ENCODE results near the gene DDC. TPM values are rescaled to one million over a fixed set of nuclear protein-coding genes. Genes with fewer than 3 reads are reported as not detected.

DDC gene
- total RNA-seq, 1 experiment from 2014 or later = not detected

DNA sequence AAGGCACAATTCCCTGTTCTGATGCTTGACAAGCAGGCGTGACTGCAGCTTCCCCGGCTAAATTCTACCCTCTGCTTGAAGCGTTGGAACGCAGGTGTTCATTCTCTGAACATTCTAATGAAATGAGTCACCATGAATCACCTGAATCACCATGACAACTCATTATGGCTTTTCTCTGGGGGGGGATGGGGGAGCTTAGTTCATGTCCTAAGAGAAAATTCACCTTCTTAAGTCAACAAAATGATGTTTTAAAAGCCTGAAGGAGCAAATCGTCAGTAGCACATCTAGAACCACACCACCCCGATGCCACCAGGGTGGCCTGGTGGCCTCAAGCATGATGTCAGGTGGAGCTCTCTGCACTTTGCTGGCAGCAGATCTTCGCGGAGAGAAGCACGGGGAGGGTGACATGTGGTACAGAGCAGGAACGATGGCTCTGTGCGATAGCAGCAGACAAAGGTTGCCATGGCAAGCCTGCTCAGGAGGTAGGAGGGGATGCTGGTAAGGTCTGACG, 33.7 kb downstream of the DDC start (continued):
- TF ChIP-seq SP1 (IDR thresholded peaks at IDR 0.05; ENCODE audit: low read depth) (peak; percentile 58), ELF1 (IDR thresholded peaks at IDR 0.05; ENCODE audit: borderline replicate concordance, low read depth) (no peak), SRF (IDR thresholded peaks at IDR 0.05; ENCODE audit: low read depth) (0 out of 2 replicates have a peak, but pooled peaks have one; percentile 47)

DNA sequence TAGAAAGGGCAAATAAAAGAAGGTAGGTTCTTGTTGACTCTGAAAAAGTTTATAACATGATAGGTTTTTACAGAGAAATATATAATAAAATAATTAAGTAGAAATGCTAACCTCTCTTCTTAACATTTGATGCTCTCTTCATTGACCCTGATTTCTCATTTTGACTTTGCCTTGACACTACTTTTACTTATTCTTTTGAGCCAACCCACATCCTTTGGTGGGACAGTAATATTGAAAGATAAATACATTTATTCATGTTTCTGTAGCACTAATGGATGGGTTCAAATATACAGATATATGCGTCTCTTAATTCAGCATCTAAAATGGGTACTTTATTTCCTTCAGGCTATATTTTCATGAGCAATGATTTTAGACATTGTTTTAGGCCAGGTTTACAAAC, 34.4 kb downstream of the DDC start:
- no peaks in the 10 kb centered on the region for H3K9me3 ChIP-seq (ENCODE audit: control insufficient read depth in 1 of 2, insufficient read depth in 1 of 2, low read depth in 1 of 2, low read length in 2 of 2)
- peak overlapping the region; percentile 78 for H3K4me2 ChIP-seq (ENCODE audit: low read length)
- no peaks in the 10 kb centered on the region for H3K36me3 ChIP-seq (ENCODE audit: control insufficient read depth in 1 of 2, insufficient read depth in 2 of 2, low read length in 2 of 2)
- no peaks in the 10 kb centered on the region for H4K20me1 ChIP-seq (ENCODE audit: insufficient read depth)
- ChIA-PET POLR2A (no interaction called here), RAD21 (ENCODE audit: low non-redundant PET in 1 of 2, low total read pairs in 2 of 2, uncharacterized antibody in 2 of 2, unreplicated experiment in 2 of 2) (no interaction called here), CTCF (no interaction called here)
- no peaks in the 10 kb centered on the region for H3K9me2 ChIP-seq (ENCODE audit: insufficient read depth)
- H3K4me3 ChIP-seq (replicated peaks in 1 of 2; ENCODE audit: low read depth in 1 of 2, low read length in 2 of 2) = peak overlapping the region in 1 of 2 experiments; percentile 36; a peak in 1 of 4 replicates
- H3K79me2 ChIP-seq (ENCODE audit: insufficient read depth, low read length) = no peaks in the 10 kb centered on the region
- intact Hi-C loops (cut with micrococcal nuclease) = loop anchor here (5.0 kb wide), 1 partner anchor 83 kb away; no protein-coding TSS in a partner anchor
- H3K9ac ChIP-seq (ENCODE audit: low read length) = peak overlapping the region; percentile 41
- H3K4me1 ChIP-seq (ENCODE audit: control insufficient read depth in 1 of 2, insufficient read depth in 2 of 2, low read length in 2 of 2) = peaks cover 33 to 49% of the 10 kb centered on the region in 2 experiments
- no peak for TF ChIP-seq YY1 (IDR thresholded peaks at IDR 0.05; ENCODE audit: extremely low read depth, insufficient replicate concordance, low read depth, low read length)
- TF ChIP-seq, protein P1, sequence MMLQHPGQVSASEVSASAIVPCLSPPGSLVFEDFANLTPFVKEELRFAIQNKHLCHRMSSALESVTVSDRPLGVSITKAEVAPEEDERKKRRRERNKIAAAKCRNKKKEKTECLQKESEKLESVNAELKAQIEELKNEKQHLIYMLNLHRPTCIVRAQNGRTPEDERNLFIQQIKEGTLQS (IDR thresholded peaks at IDR 0.05) = 0 out of 2 replicates have a peak, but pooled peaks have one; percentile 2
- H3K27me3 ChIP-seq (ENCODE audit: insufficient read depth, low read length) = no peaks in the 10 kb centered on the region
- no peak for DNase-seq (ENCODE audit: low read depth, low spot score)
- BruUV-seq (replicated peaks) = no TSS peak
- H3K27ac ChIP-seq (ENCODE audit: low read depth, low read length) = no peak overlapping the region
- H2AFZ ChIP-seq (ENCODE audit: low read depth, low read length, poor library complexity, severe bottlenecking) = peak overlapping the region; percentile 71
- no peak for ATAC-seq

DNA sequence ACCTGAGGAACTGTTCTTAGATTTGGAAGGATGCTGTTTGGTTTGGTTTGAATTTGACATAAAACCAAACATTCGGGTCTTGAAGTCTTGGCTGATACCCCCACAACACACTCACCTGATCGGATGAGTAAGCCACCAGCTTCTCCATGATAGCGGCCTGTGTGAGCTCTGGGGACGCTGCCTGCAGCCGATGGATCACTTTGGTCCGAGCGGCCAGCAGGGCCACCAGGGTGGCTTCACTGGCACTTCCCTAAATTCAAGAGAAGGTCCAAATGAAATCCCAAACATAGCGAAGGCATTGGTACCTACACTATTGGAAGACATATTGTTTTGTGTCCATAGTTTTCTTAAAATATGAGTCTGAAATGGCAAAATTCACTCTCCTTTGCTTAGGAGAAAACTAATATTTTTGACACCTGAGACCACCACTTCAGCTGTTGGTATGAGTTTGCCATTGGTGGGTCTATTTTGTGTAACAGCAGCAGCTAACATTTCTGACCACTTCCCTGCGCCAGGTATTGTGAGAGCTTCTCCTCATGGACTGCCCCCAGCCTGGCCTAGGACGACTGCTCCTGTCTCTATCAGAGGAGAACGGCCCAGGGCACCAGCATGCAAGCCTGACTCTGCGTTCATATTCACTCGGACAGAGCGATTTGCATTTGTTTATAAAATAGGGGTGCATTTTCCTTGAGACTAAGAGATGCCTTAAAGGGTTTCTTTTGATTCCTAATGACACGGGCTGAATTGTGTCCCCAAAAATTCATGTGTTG, 35.9 kb downstream of the DDC start:
- Histone ChIP-seq H4K20me1 (ENCODE audit: insufficient read depth) (no peaks in the 10 kb centered on the region), H2AFZ (ENCODE audit: low read depth, low read length, poor library complexity, severe bottlenecking) (no peak overlapping the region), H3K36me3 (ENCODE audit: control insufficient read depth in 1 of 2, insufficient read depth in 2 of 2, low read length in 2 of 2) (no peaks in the 10 kb centered on the region), H3K79me2 (ENCODE audit: insufficient read depth, low read length) (no peaks in the 10 kb centered on the region), H3K4me1 (ENCODE audit: control insufficient read depth in 1 of 2, insufficient read depth in 2 of 2, low read length in 2 of 2) (peaks cover 20 to 34% of the 10 kb centered on the region in 2 experiments), H3K9me3 (ENCODE audit: control insufficient read depth in 1 of 2, insufficient read depth in 1 of 2, low read depth in 1 of 2, low read length in 2 of 2) (no peaks in the 10 kb centered on the region), H3K4me2 (ENCODE audit: low read length) (no peak overlapping the region), H3K4me3 (replicated peaks in 1 of 2; ENCODE audit: low read depth in 1 of 2, low read length in 2 of 2) (no peak overlapping the region), H3K9me2 (ENCODE audit: insufficient read depth) (no peaks in the 10 kb centered on the region), H3K9ac (ENCODE audit: low read length) (no peak overlapping the region), H3K27me3 (ENCODE audit: insufficient read depth, low read length) (no peaks in the 10 kb centered on the region), H3K27ac (ENCODE audit: low read depth, low read length) (no peak overlapping the region)
- intact Hi-C loops (cut with micrococcal nuclease) = no loop called here
- no TSS peak for BruUV-seq (replicated peaks)
- DNase-seq (ENCODE audit: low read depth, low spot score) (no peak), ATAC-seq (no peak)
- RAD21 ChIA-PET (ENCODE audit: low non-redundant PET in 1 of 2, low total read pairs in 2 of 2, uncharacterized antibody in 2 of 2, unreplicated experiment in 2 of 2) = no interaction called here
- no peak for TF ChIP-seq JUND (IDR thresholded peaks at IDR 0.05)
- POLR2A ChIA-PET = no interaction called here
- CTCF ChIA-PET = no interaction called here

All from HCT116 (cell line).